Stimulated activated CD8-positive, alpha-beta memory T cell treated with anti-CD3 and anti-CD28 coated beads, Interleukin-4, amount 100 ng/mL, for 4 hours (primary cell): ENCODE data around the gene RNF40.

Experiments
- DNase-seq, 2 donors: peaks; one replicate each; pipeline ENCODE4 v3.0.0-alpha.2; 2020; ENCODE audit warnings: low read depth in 2 of 2, low spot score in 1 of 2

Gene RNF40

GRCh38 chr16:30740364-30741251 lies 21.5 kb upstream of the RNF40 start:
- DNase-seq, result no peak

GRCh38 chr16:30741461-30741914 lies 20.6 kb upstream of the RNF40 start:
- no peak for DNase-seq

- DNase-seq, result no peak
Measured at GRCh38 chr16:30743716-30744115, 18.4 kb upstream of the RNF40 start.

GRCh38 chr16:30744183-30744582 lies 17.9 kb upstream of the RNF40 start:
- no peak for DNase-seq

- no peak for DNase-seq
Measured at GRCh38 chr16:30745082-30745481, 17.0 kb upstream of the RNF40 start.

- DNase-seq, result no peak
Measured at GRCh38 chr16:30746638-30747175, 15.4 kb upstream of the RNF40 start.

GRCh38 chr16:30747331-30747730 lies 14.8 kb upstream of the RNF40 start:
- no peak for DNase-seq

- peak; percentile 76 to 88 for DNase-seq
Measured at GRCh38 chr16:30747799-30748633, 14.1 kb upstream of the RNF40 start, which contains the start of gene PHKG2. TSS of gene PHKG2 (plus strand) at chr16:30748425. CDS start at chr16:30748821, 396 bp downstream.

- no peak for DNase-seq
Measured at GRCh38 chr16:30748634-30749445, 13.3 kb upstream of the RNF40 start.

GRCh38 chr16:30750201-30750600 lies 11.9 kb upstream of the RNF40 start:
- DNase-seq, result no peak

GRCh38 chr16:30750876-30751465 lies 11.2 kb upstream of the RNF40 start:
- DNase-seq, result no peak

GRCh38 chr16:30753596-30753995 lies 8.5 kb upstream of the RNF40 start:
- no peak for DNase-seq

- DNase-seq, result no peak
Measured at GRCh38 chr16:30755955-30756780, 6.0 kb upstream of the RNF40 start.

GRCh38 chr16:30756781-30757100 lies 5.4 kb upstream of the RNF40 start:
- DNase-seq, result no peak

GRCh38 chr16:30757316-30757715 lies 4.8 kb upstream of the RNF40 start:
- no peak for DNase-seq

- no peak for DNase-seq
Measured at GRCh38 chr16:30758988-30759491, 3.1 kb upstream of the RNF40 start.

- no peak for DNase-seq
Measured at GRCh38 chr16:30760001-30760559, 2.0 kb upstream of the RNF40 start.

- DNase-seq, result no peak
Measured at GRCh38 chr16:30760577-30761426, 1.3 kb upstream of the RNF40 start.
